HepG2 (cell line): Measurements from ENCODE around the gene GATC. TPM values are rescaled to one million over a fixed set of nuclear protein-coding genes. Genes with fewer than 3 reads are reported as not detected.

Source experiments
- ADNP ChIP-seq: sonication (generic); formaldehyde crosslinking; IDR thresholded peaks from 2 replicates; pipeline ENCODE4 v1.4.0; 2020; ENCODE audit warnings: missing genetic modification reagents
- ARNT ChIP-seq: fragments of 450-650 bp; IDR thresholded peaks from 2 replicates; pipeline ENCODE4 v1.6.1; 2017
- ARNTL ChIP-seq: sonication (generic); formaldehyde crosslinking; IDR thresholded peaks from 2 replicates; pipeline ENCODE4 v1.4.0; 2020; ENCODE audit warnings: mild to moderate bottlenecking, missing genetic modification reagents
- BRCA1 ChIP-seq: sonication (generic); formaldehyde crosslinking; IDR thresholded peaks from 2 replicates; pipeline ENCODE4 v1.4.0; 2020; ENCODE audit warnings: missing genetic modification reagents
- ELF3 ChIP-seq: IDR thresholded peaks from 2 replicates; pipeline ENCODE4 v1.6.1; 2016; ENCODE audit warnings: missing genetic modification reagents, missing compliant biosample characterization
- FOXO1 ChIP-seq: sonication (generic); formaldehyde crosslinking; IDR thresholded peaks from 2 replicates; pipeline ENCODE4 v1.4.0; 2020; ENCODE audit warnings: missing genetic modification reagents
- GABPA ChIP-seq, 2 experiments: IDR thresholded peaks; 2 replicates each; pipeline ENCODE4 v1.6.1; 2011 to 2016; ENCODE audit warnings: low read depth in 2 of 2, low read length in 1 of 2, missing biosample characterization in 1 of 2, missing genetic modification characterization in 1 of 2
- NFE2L1 ChIP-seq: sonication (generic); formaldehyde crosslinking; IDR thresholded peaks from 2 replicates; pipeline ENCODE4 v1.4.0; 2020; ENCODE audit warnings: missing genetic modification reagents, mild to moderate bottlenecking, borderline replicate concordance
- NFRKB ChIP-seq: fragments of 450-650 bp; IDR thresholded peaks from 2 replicates; pipeline ENCODE4 v1.6.1; 2017
- RELA ChIP-seq: sonication (generic); formaldehyde crosslinking; IDR thresholded peaks from 2 replicates; pipeline ENCODE4 v1.4.0; 2020; ENCODE audit warnings: missing genetic modification reagents
- SSRP1 ChIP-seq: IDR thresholded peaks from 2 replicates; pipeline ENCODE4 v1.6.1; 2016; ENCODE audit warnings: control low read depth
- THAP7 ChIP-seq: sonication (generic); formaldehyde crosslinking; IDR thresholded peaks from 2 replicates; pipeline ENCODE4 v1.8.1; 2023; ENCODE audit warnings: mild to moderate bottlenecking, missing genetic modification reagents
- TIGD3 ChIP-seq: sonication (generic); formaldehyde crosslinking; IDR thresholded peaks from 2 replicates; pipeline ENCODE4 v1.5.1; 2020; ENCODE audit warnings: mild to moderate bottlenecking, missing genetic modification reagents, borderline replicate concordance
- U2AF2 ChIP-seq: fragments of 200-400 bp; formaldehyde crosslinking; IDR thresholded peaks from 2 replicates; pipeline ENCODE4 v1.6.1; 2017; ENCODE audit warnings: low read depth, mild to moderate bottlenecking, low read length
- ZNF260 ChIP-seq: sonication (generic); formaldehyde crosslinking; IDR thresholded peaks from 2 replicates; pipeline ENCODE4 v1.4.0; 2020; ENCODE audit warnings: missing genetic modification reagents, low read depth, mild to moderate bottlenecking, borderline replicate concordance
- ZNF747 ChIP-seq: sonication (generic); formaldehyde crosslinking; IDR thresholded peaks from 2 replicates; pipeline ENCODE4 v1.8.1; 2023; ENCODE audit warnings: missing genetic modification reagents, mild to moderate bottlenecking, borderline replicate concordance
- ZNF788 ChIP-seq: sonication (generic); formaldehyde crosslinking; IDR thresholded peaks from 2 replicates; pipeline ENCODE4 v1.5.0; 2020; ENCODE audit warnings: mild to moderate bottlenecking, missing genetic modification reagents, borderline replicate concordance
- polyA plus RNA-seq, 8 experiments: library from polyadenylated mRNA; depleted of rRNA in 3 of 8; stranded (reverse) in 7 of 8; unstranded in 1 of 8; fragments of >200 nt; fragmentation: Illumina TruSeq in 4 of 8; extraction: Trizol in 4 of 8; gene quantifications; 2 replicates each; pipeline versions ENCODE4 v1.2.1 to v1.2.3, GENCODE V29; 2011 to 2016; ENCODE audit warnings: low read depth in 4 of 8, missing spikeins in 1 of 8, mixed read lengths in 1 of 8; ENCODE audit not compliant: insufficient read depth in 1 of 8
- total RNA-seq, 5 experiments: library from RNA; depleted of rRNA; stranded (reverse); fragments of >200 nt; fragmentation: Illumina TruSeq; extraction: Trizol; gene quantifications; 2 replicates each; pipeline ENCODE4 v1.2.3, GENCODE V29; 2016; ENCODE audit warnings: low read depth in 1 of 5
- TF ChIP-seq, protein P1 (sequence below), 2 experiments: fragments of 450-650 bp in 1 of 2; sonication (generic) in 1 of 2; formaldehyde crosslinking in 1 of 2; IDR thresholded peaks; 2 replicates each; pipeline versions ENCODE4 v1.6.1 to v1.8.0; 2016 to 2022; ENCODE audit warnings: antibody characterized with exemption in 1 of 2, mild to moderate bottlenecking in 1 of 2, missing genetic modification reagents in 1 of 2

The GATC gene
- total and polyA plus RNA-seq, 2 of the 13 experiments (the other 11 are each of a cell fraction or from before 2014, with no cell fraction given), result 17.7 to 29.7 TPM

- TF ChIP-seq ADNP (CRISPR knock-in tag) (no peak), ARNT (no peak), THAP7 (CRISPR knock-in tag) (peak; percentile 95), ARNTL (CRISPR knock-in tag) (no peak; the same call in 1 of the 2 replicates), NFE2L1 (CRISPR knock-in tag) (peak; percentile 68; the same call in 1 of the 2 replicates), ZNF788 (peak; percentile 95; the same call in 1 of the 2 replicates), TIGD3 (CRISPR knock-in tag) (no peak), BRCA1 (peak; percentile 68; the same call in 1 of the 2 replicates), ZNF747 (CRISPR knock-in tag) (peak; percentile 58; the same call in 1 of the 2 replicates), RELA (CRISPR knock-in tag) (peak; percentile 73; the same call in 1 of the 2 replicates), U2AF2 (no peak), GABPA (IDR thresholded peaks at IDR 0.05; ENCODE audit: low read depth, low read length) (peak; percentile 38; the same call in 1 of the 2 replicates), GABPA (CRISPR knock-in tag; IDR thresholded peaks at IDR 0.05; ENCODE audit: low read depth) (peak; percentile 73), SSRP1 (CRISPR knock-in tag) (no peak), ELF3 (CRISPR knock-in tag) (peak; percentile 76), ZNF260 (no peak), NFRKB (no peak), FOXO1 (CRISPR knock-in tag) (peak; percentile 48)
- TF ChIP-seq, protein P1, sequence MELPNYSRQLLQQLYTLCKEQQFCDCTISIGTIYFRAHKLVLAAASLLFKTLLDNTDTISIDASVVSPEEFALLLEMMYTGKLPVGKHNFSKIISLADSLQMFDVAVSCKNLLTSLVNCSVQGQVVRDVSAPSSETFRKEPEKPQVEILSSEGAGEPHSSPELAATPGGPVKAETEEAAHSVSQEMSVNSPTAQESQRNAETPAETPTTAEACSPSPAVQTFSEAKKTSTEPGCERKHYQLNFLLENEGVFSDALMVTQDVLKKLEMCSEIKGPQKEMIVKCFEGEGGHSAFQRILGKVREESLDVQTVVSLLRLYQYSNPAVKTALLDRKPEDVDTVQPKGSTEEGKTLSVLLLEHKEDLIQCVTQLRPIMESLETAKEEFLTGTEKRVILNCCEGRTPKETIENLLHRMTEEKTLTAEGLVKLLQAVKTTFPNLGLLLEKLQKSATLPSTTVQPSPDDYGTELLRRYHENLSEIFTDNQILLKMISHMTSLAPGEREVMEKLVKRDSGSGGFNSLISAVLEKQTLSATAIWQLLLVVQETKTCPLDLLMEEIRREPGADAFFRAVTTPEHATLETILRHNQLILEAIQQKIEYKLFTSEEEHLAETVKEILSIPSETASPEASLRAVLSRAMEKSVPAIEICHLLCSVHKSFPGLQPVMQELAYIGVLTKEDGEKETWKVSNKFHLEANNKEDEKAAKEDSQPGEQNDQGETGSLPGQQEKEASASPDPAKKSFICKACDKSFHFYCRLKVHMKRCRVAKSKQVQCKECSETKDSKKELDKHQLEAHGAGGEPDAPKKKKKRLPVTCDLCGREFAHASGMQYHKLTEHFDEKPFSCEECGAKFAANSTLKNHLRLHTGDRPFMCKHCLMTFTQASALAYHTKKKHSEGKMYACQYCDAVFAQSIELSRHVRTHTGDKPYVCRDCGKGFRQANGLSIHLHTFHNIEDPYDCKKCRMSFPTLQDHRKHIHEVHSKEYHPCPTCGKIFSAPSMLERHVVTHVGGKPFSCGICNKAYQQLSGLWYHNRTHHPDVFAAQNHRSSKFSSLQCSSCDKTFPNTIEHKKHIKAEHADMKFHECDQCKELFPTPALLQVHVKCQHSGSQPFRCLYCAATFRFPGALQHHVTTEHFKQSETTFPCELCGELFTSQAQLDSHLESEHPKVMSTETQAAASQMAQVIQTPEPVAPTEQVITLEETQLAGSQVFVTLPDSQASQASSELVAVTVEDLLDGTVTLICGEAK (IDR thresholded peaks at IDR 0.05), result no peak
- TF ChIP-seq, protein P1 (CRISPR knock-in tag; IDR thresholded peaks at IDR 0.05), result peak; percentile 85
These were observed at the start of gene GATC, which contains the start of gene TRIAP1 (continued) for GRCh38 chr12:120445911-120446843.
